ENCODE measurements around the gene TRPC1.
"Not testable (repeated sequence)": the region's sequence is repeated elsewhere in the genome, so short reads cannot be mapped to it uniquely, and the experiment has no call there.

The TRPC1 gene

GRCh38 chr3:142714882-142715281 lies 9.0 kb upstream of the TRPC1 start:
- not testable (repeated sequence) for H3K4me3 ChIP-seq (ENCODE audit: low read length); H4K8ac ChIP-seq (ENCODE audit: low read depth, low read length); H2BK15ac ChIP-seq (replicated peaks; ENCODE audit: low read depth); H3K4ac ChIP-seq (ENCODE audit: low read depth, low read length); DNase-seq; H3K27ac ChIP-seq (ENCODE audit: low read depth, low read length); H3K4me2 ChIP-seq (ENCODE audit: low read length); H3K79me1 ChIP-seq (ENCODE audit: low read length); H3K56ac ChIP-seq (ENCODE audit: low read length); H3K36me3 ChIP-seq (ENCODE audit: control insufficient read depth, insufficient read depth, low read length); H3K23ac ChIP-seq (ENCODE audit: low read length); H3K18ac ChIP-seq (ENCODE audit: low read length); H4K5ac ChIP-seq (ENCODE audit: low read length); H3K27me3 ChIP-seq (ENCODE audit: insufficient read depth, low read length, poor library complexity); H3K9ac ChIP-seq (ENCODE audit: low read length); H2AK5ac ChIP-seq (ENCODE audit: low read length); H3K79me2 ChIP-seq (ENCODE audit: control insufficient read depth, insufficient read depth, low read length); H2BK5ac ChIP-seq (ENCODE audit: low read length); H2BK120ac ChIP-seq (ENCODE audit: low read depth, low read length); H3K4me1 ChIP-seq (ENCODE audit: control insufficient read depth, low read depth, low read length)
- no CpG with 5 or more reads among the region's 3 CpGs for WGBS (ENCODE audit: extremely low coverage, insufficient coverage, low lambda C conversion rate)

- H3K23ac ChIP-seq (ENCODE audit: low read length), result no peak overlapping the region
- no peak overlapping the region for H3K18ac ChIP-seq (ENCODE audit: low read length)
- H3K4me2 ChIP-seq (ENCODE audit: low read length), result no peak overlapping the region
- H3K27ac ChIP-seq (ENCODE audit: low read depth, low read length), result no peak overlapping the region
- no peak overlapping the region for H3K9ac ChIP-seq (ENCODE audit: low read length)
- H3K4me3 ChIP-seq (ENCODE audit: low read length), result no peak overlapping the region
- H3K79me1 ChIP-seq (ENCODE audit: low read length), result no peaks in the 10 kb centered on the region
- DNase-seq, result no peak
- no peak overlapping the region for H4K5ac ChIP-seq (ENCODE audit: low read length)
- WGBS (ENCODE audit: extremely low coverage, insufficient coverage, low lambda C conversion rate), result no CpG with 5 or more reads among the region's 4 CpGs
- no peak overlapping the region for H4K8ac ChIP-seq (ENCODE audit: low read depth, low read length)
- H3K4ac ChIP-seq (ENCODE audit: low read depth, low read length), result no peak overlapping the region
- H2BK15ac ChIP-seq (replicated peaks; ENCODE audit: low read depth), result no peak overlapping the region
- H2BK120ac ChIP-seq (ENCODE audit: low read depth, low read length), result no peak overlapping the region
- H3K56ac ChIP-seq (ENCODE audit: low read length), result no peak overlapping the region
- H3K27me3 ChIP-seq (ENCODE audit: insufficient read depth, low read length, poor library complexity), result no peaks in the 10 kb centered on the region
- no peak overlapping the region for H2BK5ac ChIP-seq (ENCODE audit: low read length)
- H3K79me2 ChIP-seq (ENCODE audit: control insufficient read depth, insufficient read depth, low read length), result no peaks in the 10 kb centered on the region
- H3K4me1 ChIP-seq (ENCODE audit: control insufficient read depth, low read depth, low read length), result no peaks in the 10 kb centered on the region
- H2AK5ac ChIP-seq (ENCODE audit: low read length), result no peak overlapping the region
- H3K36me3 ChIP-seq (ENCODE audit: control insufficient read depth, insufficient read depth, low read length), result no peaks in the 10 kb centered on the region
Observed at GRCh38 chr3:142716102-142716501, 7.7 kb upstream of the TRPC1 start.

GRCh38 chr3:142723665-142723967 lies 218 bp upstream of the TRPC1 start:
- no CpG with 5 or more reads among the region's 10 CpGs for WGBS (ENCODE audit: extremely low coverage, insufficient coverage, low lambda C conversion rate)
- no peak overlapping the region for H4K8ac ChIP-seq (ENCODE audit: low read depth, low read length)

GRCh38 chr3:142724682-142725356 lies 985 bp downstream of the TRPC1 start:
- Histone ChIP-seq H3K27me3 (ENCODE audit: insufficient read depth, low read length, poor library complexity) (no peaks in the 10 kb centered on the region), H4K8ac (ENCODE audit: low read depth, low read length) (no peak overlapping the region), H3K56ac (ENCODE audit: low read length) (peak overlapping the region; percentile 98), H3K4ac (ENCODE audit: low read depth, low read length) (no peak overlapping the region), H3K27ac (ENCODE audit: low read depth, low read length) (peak overlapping the region; percentile 28), H3K4me2 (ENCODE audit: low read length) (peak overlapping the region; percentile 85), H2BK5ac (ENCODE audit: low read length) (peak overlapping the region; percentile 82), H2BK120ac (ENCODE audit: low read depth, low read length) (no peak overlapping the region), H3K36me3 (ENCODE audit: control insufficient read depth, insufficient read depth, low read length) (no peaks in the 10 kb centered on the region), H2BK15ac (replicated peaks; ENCODE audit: low read depth) (no peak overlapping the region), H3K4me3 (ENCODE audit: low read length) (peak overlapping the region; percentile 93), H2AK5ac (ENCODE audit: low read length) (no peak overlapping the region), H3K9ac (ENCODE audit: low read length) (peak overlapping the region; percentile 93), H3K79me1 (ENCODE audit: low read length) (peaks cover 3% of the 10 kb centered on the region), H3K4me1 (ENCODE audit: control insufficient read depth, low read depth, low read length) (no peaks in the 10 kb centered on the region), H3K79me2 (ENCODE audit: control insufficient read depth, insufficient read depth, low read length) (no peaks in the 10 kb centered on the region), H3K18ac (ENCODE audit: low read length) (peak overlapping the region; percentile 51), H3K23ac (ENCODE audit: low read length) (no peak overlapping the region), H4K5ac (ENCODE audit: low read length) (no peak overlapping the region)
- WGBS (ENCODE audit: extremely low coverage, insufficient coverage, low lambda C conversion rate), result no CpG with 5 or more reads among the region's 35 CpGs
- peak; percentile 90 for DNase-seq

More at GRCh38 chr3:142723665-142723967, 218 bp upstream of the TRPC1 start:
- Histone ChIP-seq H2BK15ac (replicated peaks; ENCODE audit: low read depth) (no peak overlapping the region), H3K4ac (ENCODE audit: low read depth, low read length) (no peak overlapping the region), H3K18ac (ENCODE audit: low read length) (no peak overlapping the region), H3K79me2 (ENCODE audit: control insufficient read depth, insufficient read depth, low read length) (no peaks in the 10 kb centered on the region), H3K27ac (ENCODE audit: low read depth, low read length) (no peak overlapping the region), H3K9ac (ENCODE audit: low read length) (peak overlapping the region; percentile 60), H2BK5ac (ENCODE audit: low read length) (no peak overlapping the region), H2BK120ac (ENCODE audit: low read depth, low read length) (no peak overlapping the region), H3K4me1 (ENCODE audit: control insufficient read depth, low read depth, low read length) (no peaks in the 10 kb centered on the region), H3K79me1 (ENCODE audit: low read length) (peaks cover 3% of the 10 kb centered on the region), H4K5ac (ENCODE audit: low read length) (peak overlapping the region; percentile 17), H3K56ac (ENCODE audit: low read length) (peak overlapping the region; percentile 56), H2AK5ac (ENCODE audit: low read length) (no peak overlapping the region), H3K4me2 (ENCODE audit: low read length) (peak overlapping the region; percentile 35), H3K36me3 (ENCODE audit: control insufficient read depth, insufficient read depth, low read length) (no peaks in the 10 kb centered on the region), H3K4me3 (ENCODE audit: low read length) (peak overlapping the region; percentile 2), H3K27me3 (ENCODE audit: insufficient read depth, low read length, poor library complexity) (no peaks in the 10 kb centered on the region), H3K23ac (ENCODE audit: low read length) (no peak overlapping the region)
- no peak for DNase-seq

GRCh38 chr3:142725357-142725739 lies 1.5 kb downstream of the TRPC1 start:
- Histone ChIP-seq H2BK5ac (ENCODE audit: low read length) (no peak overlapping the region), H3K27ac (ENCODE audit: low read depth, low read length) (no peak overlapping the region)
- no CpG with 5 or more reads among the region's 5 CpGs for WGBS (ENCODE audit: extremely low coverage, insufficient coverage, low lambda C conversion rate)

GRCh38 chr3:142726017-142726416 lies 2.2 kb downstream of the TRPC1 start:
- Histone ChIP-seq H3K79me1 (ENCODE audit: low read length) (peaks cover 3% of the 10 kb centered on the region), H3K4ac (ENCODE audit: low read depth, low read length) (no peak overlapping the region), H3K23ac (ENCODE audit: low read length) (no peak overlapping the region), H3K56ac (ENCODE audit: low read length) (no peak overlapping the region), H2AK5ac (ENCODE audit: low read length) (no peak overlapping the region), H3K4me1 (ENCODE audit: control insufficient read depth, low read depth, low read length) (no peaks in the 10 kb centered on the region), H2BK5ac (ENCODE audit: low read length) (no peak overlapping the region), H3K18ac (ENCODE audit: low read length) (no peak overlapping the region), H3K4me2 (ENCODE audit: low read length) (no peak overlapping the region), H4K8ac (ENCODE audit: low read depth, low read length) (no peak overlapping the region), H3K27ac (ENCODE audit: low read depth, low read length) (no peak overlapping the region), H3K9ac (ENCODE audit: low read length) (no peak overlapping the region), H2BK15ac (replicated peaks; ENCODE audit: low read depth) (no peak overlapping the region), H3K27me3 (ENCODE audit: insufficient read depth, low read length, poor library complexity) (no peaks in the 10 kb centered on the region), H4K5ac (ENCODE audit: low read length) (no peak overlapping the region), H2BK120ac (ENCODE audit: low read depth, low read length) (no peak overlapping the region), H3K36me3 (ENCODE audit: control insufficient read depth, insufficient read depth, low read length) (no peaks in the 10 kb centered on the region), H3K4me3 (ENCODE audit: low read length) (no peak overlapping the region), H3K79me2 (ENCODE audit: control insufficient read depth, insufficient read depth, low read length) (no peaks in the 10 kb centered on the region)
- DNase-seq, result no peak
- no CpG with 5 or more reads among the region's 1 CpG for WGBS (ENCODE audit: extremely low coverage, insufficient coverage, low lambda C conversion rate)

More at GRCh38 chr3:142725357-142725739, 1.5 kb downstream of the TRPC1 start:
- Histone ChIP-seq H3K18ac (ENCODE audit: low read length) (no peak overlapping the region), H3K4ac (ENCODE audit: low read depth, low read length) (no peak overlapping the region), H3K56ac (ENCODE audit: low read length) (peak overlapping the region; percentile 98), H3K9ac (ENCODE audit: low read length) (peak overlapping the region; percentile 93), H3K36me3 (ENCODE audit: control insufficient read depth, insufficient read depth, low read length) (no peaks in the 10 kb centered on the region), H3K79me2 (ENCODE audit: control insufficient read depth, insufficient read depth, low read length) (no peaks in the 10 kb centered on the region), H3K4me2 (ENCODE audit: low read length) (peak overlapping the region; percentile 85), H3K79me1 (ENCODE audit: low read length) (peaks cover 3% of the 10 kb centered on the region), H2BK15ac (replicated peaks; ENCODE audit: low read depth) (no peak overlapping the region), H3K27me3 (ENCODE audit: insufficient read depth, low read length, poor library complexity) (no peaks in the 10 kb centered on the region), H4K8ac (ENCODE audit: low read depth, low read length) (no peak overlapping the region), H2BK120ac (ENCODE audit: low read depth, low read length) (no peak overlapping the region), H3K4me1 (ENCODE audit: control insufficient read depth, low read depth, low read length) (no peaks in the 10 kb centered on the region), H2AK5ac (ENCODE audit: low read length) (no peak overlapping the region), H3K4me3 (ENCODE audit: low read length) (peak overlapping the region; percentile 93), H4K5ac (ENCODE audit: low read length) (no peak overlapping the region), H3K23ac (ENCODE audit: low read length) (no peak overlapping the region)
- DNase-seq, result no peak

Measured in mesendoderm (in vitro differentiated cells).